Natural killer cell (primary cell): ENCODE measurements around the gene ARHGAP26. TPM values are rescaled to one million over a fixed set of nuclear protein-coding genes. Genes with fewer than 3 reads are reported as not detected.

Experiments used
- ATAC-seq, 3 donors: fragments of 150-1000 bp in 2 of 3; fragments of 200-7000 bp in 1 of 3; cut with Tn5 transposase; 1 replicate in 1 of 3; 2 replicates in 2 of 3; pipeline ENCODE4 v1.10.0; 2021; ENCODE audit warnings: mild to moderate bottlenecking in 2 of 3, moderate library complexity in 2 of 3
- DNase-seq, 2 donors: peaks; one replicate each; pipeline versions ENCODE4 v3.0.0 to v3.0.0-alpha.2; 2013 to 2021; ENCODE audit warnings: mixed read lengths in 1 of 2
- H3K27ac ChIP-seq: one replicate; pipeline ENCODE4 v1.5.1; 2013; ENCODE audit warnings: mild to moderate bottlenecking, low read length
- H3K27me3 ChIP-seq: one replicate; pipeline ENCODE4 v1.6.1; 2013; ENCODE audit warnings: low read length; ENCODE audit not compliant: control insufficient read depth, insufficient read depth
- H3K36me3 ChIP-seq: one replicate; pipeline ENCODE4 v1.6.1; 2013; ENCODE audit warnings: low read length; ENCODE audit not compliant: control insufficient read depth, insufficient read depth
- H3K4me1 ChIP-seq: one replicate; pipeline ENCODE4 v1.6.1; 2013; ENCODE audit warnings: low read length; ENCODE audit not compliant: control insufficient read depth, insufficient read depth
- H3K4me3 ChIP-seq: one replicate; pipeline ENCODE4 v1.5.1; 2013; ENCODE audit warnings: low read length
- H3K9me3 ChIP-seq: one replicate; pipeline ENCODE4 v1.6.1; 2013; ENCODE audit warnings: low read length; ENCODE audit not compliant: control insufficient read depth, insufficient read depth
- H3K27ac Mint-ChIP-seq, 2 donors: one replicate each; pipeline ENCODE4 v1.8.0; 2022; ENCODE audit warnings: mild to moderate bottlenecking in 2 of 2, mixed read lengths in 2 of 2, moderate library complexity in 1 of 2
- H3K27me3 Mint-ChIP-seq, 2 donors: one replicate each; pipeline ENCODE4 v1.8.0; 2022; ENCODE audit warnings: low read depth in 2 of 2, mixed read lengths in 2 of 2
- H3K36me3 Mint-ChIP-seq: one replicate; pipeline ENCODE4 v1.8.0; 2022; ENCODE audit warnings: mixed read lengths
- H3K4me1 Mint-ChIP-seq, 2 donors: one replicate each; pipeline ENCODE4 v1.8.0; 2022; ENCODE audit warnings: mixed read lengths in 2 of 2
- H3K4me3 Mint-ChIP-seq: one replicate; pipeline ENCODE4 v1.8.0; 2022; ENCODE audit warnings: mild to moderate bottlenecking, moderate library complexity, mixed read lengths
- H3K9me3 Mint-ChIP-seq, 2 donors: one replicate each; pipeline ENCODE4 v1.8.0; 2022; ENCODE audit warnings: mixed read lengths in 2 of 2
- CTCF ChIP-seq: fragments of 200-600 bp; IDR thresholded peaks from one replicate; pipeline ENCODE4 v1.8.0; 2022; ENCODE audit warnings: antibody characterized with exemption
- WGBS: methylation state at CpG from one replicate; pipeline ENCODE4 v1.1.7; 2013; ENCODE audit warnings: missing lambda C conversion rate; ENCODE audit not compliant: insufficient coverage; 5-methylcytosine and 5-hydroxymethylcytosine counted together
- intact Hi-C: fragments of 100-400 bp; cut with micrococcal nuclease; formaldehyde crosslinking; loops from one replicate; pipeline ENCODE4 v1.14.2; 2022
- total RNA-seq, 4 donors: library from RNA; stranded (reverse); fragments of 120-200 nt in 1 of 4; gene quantifications; one replicate each; pipeline versions ENCODE4 v1.2.3 to v1.2.4, GENCODE V29; 2013 to 2022

The ARHGAP26 gene
- total RNA-seq, 3 donors from 2014 or later (not counting 1 experiment from before 2014, with no cell fraction given), result 153 to 159 (median 158) TPM

- Mint-ChIP-seq H3K27me3 (no peaks in the 10 kb centered on the region), H3K27ac (peak overlapping the region in 1 of 2 donors; percentile 15), H3K36me3 (no peaks in the 10 kb centered on the region), H3K4me3 (no peak overlapping the region), H3K4me1 (peaks cover 27 to 29% of the 10 kb centered on the region in 2 donors), H3K9me3 (no peaks in the 10 kb centered on the region)
- ATAC-seq, result no peak
- no peaks in the 10 kb centered on the region for H3K9me3 ChIP-seq
- 97% methylated on average over 4 of the region's 4 CpGs for WGBS
- H3K36me3 ChIP-seq, result peaks cover 27% of the 10 kb centered on the region
- intact Hi-C loops, result loop anchor here (10.0 kb wide), 1 partner anchor 729 kb away; no protein-coding TSS in a partner anchor
- no peaks in the 10 kb centered on the region for H3K27me3 ChIP-seq
- DNase-seq, result no peak
- no peak overlapping the region for H3K27ac ChIP-seq
- TF ChIP-seq CTCF, result no peak
- peaks cover 5% of the 10 kb centered on the region for H3K4me1 ChIP-seq
- H3K4me3 ChIP-seq, result no peak overlapping the region
Observed at GRCh38 chr5:142883438-142883837, 113.3 kb downstream of the ARHGAP26 start.

DNA sequence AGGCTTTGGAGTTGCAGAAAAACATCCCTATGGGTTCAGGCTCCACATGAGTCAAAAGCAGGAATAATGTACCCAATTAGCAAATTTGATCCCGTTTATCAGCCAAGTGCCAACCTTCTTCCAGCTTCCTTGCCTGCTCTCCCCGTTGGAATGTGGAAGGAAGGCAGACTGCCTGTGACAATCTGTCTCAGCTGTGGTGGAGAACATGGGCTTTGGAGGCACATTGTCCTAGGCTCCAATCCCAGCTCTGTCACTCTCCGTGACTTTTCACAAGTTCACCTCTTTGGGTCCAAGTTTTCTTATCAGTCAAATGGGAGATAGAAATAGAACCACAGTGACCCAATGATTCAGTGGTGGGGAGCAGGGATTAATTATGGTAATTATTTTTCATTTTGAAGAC lies 113.9 kb downstream of the ARHGAP26 start:
- Mint-ChIP-seq H3K36me3 (no peaks in the 10 kb centered on the region), H3K27me3 (no peaks in the 10 kb centered on the region), H3K9me3 (no peaks in the 10 kb centered on the region), H3K27ac (peak overlapping the region; percentile 15 to 43), H3K4me1 (peaks cover 31 to 33% of the 10 kb centered on the region in 2 donors), H3K4me3 (no peak overlapping the region)
- Histone ChIP-seq H3K36me3 (peaks cover 27% of the 10 kb centered on the region), H3K27ac (no peak overlapping the region), H3K27me3 (no peaks in the 10 kb centered on the region), H3K4me3 (no peak overlapping the region), H3K9me3 (no peaks in the 10 kb centered on the region), H3K4me1 (peaks cover 5% of the 10 kb centered on the region)
- no peak for TF ChIP-seq CTCF
- ATAC-seq, result no peak
- no peak for DNase-seq
- intact Hi-C loops, result loop anchor here (10.0 kb wide), 1 partner anchor 729 kb away; no protein-coding TSS in a partner anchor
- 92% methylated on average over 3 of the region's 3 CpGs for WGBS

GRCh38 chr5:142886211-142886610 lies 116.0 kb downstream of the ARHGAP26 start:
- peaks cover 45 to 46% of the 10 kb centered on the region in 2 donors for H3K4me1 Mint-ChIP-seq
- TF ChIP-seq CTCF, result no peak
- no peak for DNase-seq
- Histone ChIP-seq H3K4me3 (no peak overlapping the region), H3K4me1 (peaks cover 2% of the 10 kb centered on the region), H3K36me3 (peaks cover 14% of the 10 kb centered on the region), H3K27me3 (no peaks in the 10 kb centered on the region), H3K27ac (no peak overlapping the region), H3K9me3 (no peaks in the 10 kb centered on the region)
- H3K27ac Mint-ChIP-seq, result peak overlapping the region; percentile 13 to 15
- WGBS, result 100% methylated on average over 2 of the region's 2 CpGs
- intact Hi-C loops, result loop anchor here (10.0 kb wide), 1 partner anchor 731 kb away; no protein-coding TSS in a partner anchor
- H3K36me3 Mint-ChIP-seq, result no peaks in the 10 kb centered on the region
- H3K27me3 Mint-ChIP-seq, result no peaks in the 10 kb centered on the region
- H3K9me3 Mint-ChIP-seq, result no peaks in the 10 kb centered on the region
- H3K4me3 Mint-ChIP-seq, result no peak overlapping the region
- no peak for ATAC-seq

DNA sequence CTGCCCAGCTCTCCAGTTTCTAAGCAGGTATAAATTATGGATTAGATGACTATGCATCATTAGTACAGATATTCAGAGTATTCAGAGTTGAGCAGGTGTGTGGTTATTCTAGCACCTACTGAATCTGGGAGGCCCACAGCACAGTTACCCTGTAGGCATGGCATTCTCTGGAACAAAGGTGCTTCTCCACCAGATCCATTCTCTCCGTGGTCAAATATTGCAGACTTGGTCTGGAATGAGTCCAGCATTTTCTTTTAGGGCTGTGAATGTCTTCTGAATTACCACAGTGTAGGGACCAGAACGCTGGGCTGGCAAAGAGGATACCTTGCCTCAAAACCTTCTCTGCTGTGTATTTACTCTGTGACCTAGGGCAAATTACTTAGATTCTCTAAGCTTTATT lies 116.8 kb downstream of the ARHGAP26 start:
- Histone ChIP-seq H3K36me3 (peaks cover 8% of the 10 kb centered on the region), H3K4me3 (no peak overlapping the region), H3K4me1 (peaks cover 2% of the 10 kb centered on the region), H3K27me3 (no peaks in the 10 kb centered on the region), H3K9me3 (no peaks in the 10 kb centered on the region), H3K27ac (no peak overlapping the region)
- ATAC-seq, result no peak
- Mint-ChIP-seq H3K27ac (peak overlapping the region in 1 of 2 donors; percentile 13), H3K27me3 (no peaks in the 10 kb centered on the region), H3K4me3 (no peak overlapping the region), H3K36me3 (no peaks in the 10 kb centered on the region), H3K4me1 (peaks cover 52 to 53% of the 10 kb centered on the region in 2 donors), H3K9me3 (no peaks in the 10 kb centered on the region)
- no peak for TF ChIP-seq CTCF
- no peak for DNase-seq
- intact Hi-C loops, result loop anchor here (10.0 kb wide), 1 partner anchor 732 kb away; no protein-coding TSS in a partner anchor
- 93% methylated on average over 2 of the region's 2 CpGs for WGBS
